Skeletal muscle tissue (tissue), 3 donors: ENCODE results near the gene MTCL3.

Experiments used
- H3K27ac ChIP-seq: one replicate; pipeline ENCODE4 v1.7.0; 2013; ENCODE audit warnings: mild to moderate bottlenecking, low read depth, low read length, inconsistent platforms
- H3K27me3 ChIP-seq, 3 donors: one replicate each; pipeline ENCODE4 v1.7.0; 2013; ENCODE audit warnings: low read length in 3 of 3; ENCODE audit not compliant: control insufficient read depth in 3 of 3, insufficient read depth in 3 of 3
- H3K36me3 ChIP-seq, 3 donors: one replicate each; pipeline ENCODE4 v1.7.0; 2013; ENCODE audit warnings: low read length in 3 of 3; ENCODE audit not compliant: control insufficient read depth in 3 of 3, insufficient read depth in 3 of 3
- H3K4me1 ChIP-seq, 3 donors: one replicate each; pipeline ENCODE4 v1.7.0; 2013; ENCODE audit warnings: low read length in 3 of 3, mild to moderate bottlenecking in 3 of 3; ENCODE audit not compliant: control insufficient read depth in 3 of 3, insufficient read depth in 3 of 3
- H3K4me3 ChIP-seq, 3 donors: one replicate each; pipeline ENCODE4 v1.7.0; 2013; ENCODE audit warnings: low read length in 3 of 3
- H3K9ac ChIP-seq, 3 donors: one replicate each; pipeline ENCODE4 v1.7.0; 2013; ENCODE audit warnings: low read length in 3 of 3, mild to moderate bottlenecking in 3 of 3, moderate library complexity in 2 of 3, low read depth in 1 of 3
- H3K9me3 ChIP-seq, 3 donors: one replicate each; pipeline ENCODE4 v1.7.0; 2013; ENCODE audit warnings: low read length in 3 of 3; ENCODE audit not compliant: control insufficient read depth in 3 of 3
- donor health status: Osteomylitis.

Gene MTCL3

GRCh38 chr6:127459231-127459641, 59.9 kb downstream of the MTCL3 start, which contains the start of gene KIAA0408:
TSS of gene KIAA0408 (minus strand) at chr6:127459389. CDS start at chr6:127453981, 5,408 bp downstream.
- peak within 1 kb of the TSS; percentile 94 for H3K27ac ChIP-seq
- no peaks in the 10 kb centered on the region for H3K36me3 ChIP-seq
- H3K4me3 ChIP-seq: peak within 1 kb of the TSS; percentile 70 to 94 (median 75)
- peaks cover 9 to 22% (median 15%) of the 10 kb centered on the region in 3 donors for H3K4me1 ChIP-seq
- H3K9me3 ChIP-seq: no peaks in the 10 kb centered on the region
- no peaks in the 10 kb centered on the region for H3K27me3 ChIP-seq
- H3K9ac ChIP-seq: peak within 1 kb of the TSS; percentile 74 to 95 (median 81)

DNA sequence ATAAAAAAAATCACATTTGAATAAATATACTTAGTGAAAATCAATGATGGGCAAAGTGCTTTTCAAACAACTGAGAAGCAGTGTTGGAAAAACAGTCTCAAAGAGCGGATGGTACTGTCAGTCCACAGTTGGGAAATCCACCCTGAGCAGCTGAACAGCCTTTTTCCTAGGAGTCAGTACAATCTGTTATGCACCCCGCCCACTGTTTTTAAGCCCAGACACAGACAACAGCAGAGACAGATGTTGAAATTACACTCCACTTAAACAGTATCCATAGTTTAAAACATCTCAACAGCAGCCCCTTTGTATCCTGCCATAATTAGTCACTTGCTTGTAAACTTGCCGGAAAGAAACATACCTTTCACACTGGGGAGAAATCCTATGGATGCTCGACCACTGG, 60.3 kb downstream of the MTCL3 start:
- Histone ChIP-seq H3K4me3 (peak overlapping the region; percentile 70 to 94 (median 75)), H3K9ac (peak overlapping the region; percentile 74 to 95 (median 81)), H3K4me1 (peaks cover 12 to 22% (median 13%) of the 10 kb centered on the region in 3 donors), H3K9me3 (no peaks in the 10 kb centered on the region), H3K36me3 (no peaks in the 10 kb centered on the region), H3K27ac (peak overlapping the region; percentile 94), H3K27me3 (no peaks in the 10 kb centered on the region)

DNA sequence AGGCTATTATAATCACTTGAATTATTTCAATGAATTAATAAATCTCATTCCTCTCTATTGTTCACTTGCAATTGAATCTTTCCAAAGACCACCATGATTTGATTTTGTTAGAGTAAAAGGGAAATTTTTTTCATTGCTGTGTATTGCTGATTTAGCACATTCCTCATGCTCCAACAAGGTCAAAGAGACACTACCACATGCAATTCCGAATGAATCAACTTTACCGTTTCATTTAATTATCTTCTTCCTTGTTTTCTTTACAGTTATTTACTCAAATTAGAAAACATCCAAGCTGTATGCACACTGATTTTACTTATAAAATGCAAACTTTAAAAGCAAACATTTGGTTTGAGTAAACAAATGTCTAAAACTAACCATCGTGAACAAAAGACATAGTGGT, 60.9 kb downstream of the MTCL3 start:
- Histone ChIP-seq H3K27me3 (no peaks in the 10 kb centered on the region), H3K4me3 (peak overlapping the region; percentile 70 to 94 (median 75)), H3K9me3 (no peaks in the 10 kb centered on the region), H3K9ac (peak overlapping the region; percentile 55 to 95 (median 81)), H3K27ac (peak overlapping the region; percentile 94), H3K4me1 (peaks cover 14 to 22% (median 14%) of the 10 kb centered on the region in 3 donors), H3K36me3 (no peaks in the 10 kb centered on the region)

- peaks cover 14 to 22% (median 14%) of the 10 kb centered on the region in 3 donors for H3K4me1 ChIP-seq
- H3K9ac ChIP-seq: peak overlapping the region; percentile 55 to 95 (median 81)
- peak overlapping the region; percentile 70 to 94 (median 75) for H3K4me3 ChIP-seq
- no peaks in the 10 kb centered on the region for H3K9me3 ChIP-seq
- no peaks in the 10 kb centered on the region for H3K36me3 ChIP-seq
- H3K27ac ChIP-seq: peak overlapping the region; percentile 94
- no peaks in the 10 kb centered on the region for H3K27me3 ChIP-seq
Measured at GRCh38 chr6:127457456-127458064, 61.6 kb downstream of the MTCL3 start.

GRCh38 chr6:127456465-127456864, 62.7 kb downstream of the MTCL3 start:
- peak overlapping the region; percentile 94 for H3K27ac ChIP-seq
- peak overlapping the region; percentile 24 to 94 (median 70) for H3K4me3 ChIP-seq
- peak overlapping the region; percentile 41 to 81 (median 63) for H3K9ac ChIP-seq
- H3K36me3 ChIP-seq: no peaks in the 10 kb centered on the region
- no peaks in the 10 kb centered on the region for H3K27me3 ChIP-seq
- H3K4me1 ChIP-seq: peaks cover 14 to 20% (median 14%) of the 10 kb centered on the region in 3 donors
- H3K9me3 ChIP-seq: no peaks in the 10 kb centered on the region

- peak overlapping the region in 1 of 3 donors; percentile 2 for H3K9ac ChIP-seq
- H3K27ac ChIP-seq: no peak overlapping the region
- H3K9me3 ChIP-seq: no peaks in the 10 kb centered on the region
- peaks cover 9 to 10% (median 10%) of the 10 kb centered on the region in 3 donors for H3K4me1 ChIP-seq
- H3K4me3 ChIP-seq: peak overlapping the region; percentile 7 to 31 (median 10)
- H3K27me3 ChIP-seq: no peaks in the 10 kb centered on the region
- H3K36me3 ChIP-seq: peaks cover 1 to 8% (median 3%) of the 10 kb centered on the region in 3 donors
Measured at GRCh38 chr6:127453845-127454619, 65.1 kb downstream of the MTCL3 start.

DNA sequence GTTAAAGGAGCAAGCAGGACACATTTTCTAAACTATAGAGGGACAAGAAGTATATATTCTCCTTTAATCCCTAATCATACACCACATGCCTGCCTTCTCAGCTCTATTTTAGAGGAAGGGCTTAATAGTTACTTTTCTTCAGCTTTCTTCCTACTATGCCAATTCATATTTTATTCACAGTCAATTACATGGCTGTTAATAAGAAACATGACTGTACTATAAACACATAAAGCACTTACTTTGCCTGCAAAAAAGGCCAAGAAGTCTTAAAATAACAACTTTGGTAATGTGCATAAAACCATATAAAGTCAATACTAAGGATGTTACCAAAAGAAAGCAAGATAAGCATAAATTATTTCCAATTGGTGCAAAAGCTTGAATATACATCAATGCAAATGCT, 66.3 kb downstream of the MTCL3 start:
- H3K36me3 ChIP-seq: peaks cover 3 to 13% (median 8%) of the 10 kb centered on the region in 3 donors
- H3K27ac ChIP-seq: no peak overlapping the region
- no peak overlapping the region for H3K9ac ChIP-seq
- H3K9me3 ChIP-seq: no peaks in the 10 kb centered on the region
- no peaks in the 10 kb centered on the region for H3K27me3 ChIP-seq
- H3K4me1 ChIP-seq: peaks cover 9 to 10% (median 9%) of the 10 kb centered on the region in 3 donors
- no peak overlapping the region for H3K4me3 ChIP-seq

DNA sequence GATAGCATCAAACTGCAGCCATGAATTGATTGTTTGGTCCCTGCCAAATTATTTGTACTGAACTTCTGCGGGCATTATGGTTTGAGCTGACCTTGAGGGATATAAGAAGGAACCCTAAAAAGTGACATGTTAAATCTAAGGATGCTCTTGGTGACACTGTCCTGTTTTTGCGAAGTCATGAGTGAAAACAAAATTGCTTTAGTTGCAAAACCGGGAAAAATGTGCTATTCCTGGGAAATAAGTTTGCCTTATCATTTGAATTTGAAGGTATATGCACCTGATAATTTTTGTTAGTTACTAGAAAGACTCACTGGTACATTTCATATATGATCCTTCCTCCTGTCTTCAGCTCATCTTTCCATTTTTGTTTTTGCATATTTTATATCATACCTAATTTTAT, 67.7 kb downstream of the MTCL3 start:
- H3K27me3 ChIP-seq: no peaks in the 10 kb centered on the region
- no peak overlapping the region for H3K9ac ChIP-seq
- H3K36me3 ChIP-seq: peaks cover 3 to 22% (median 21%) of the 10 kb centered on the region in 3 donors
- H3K4me1 ChIP-seq: peaks cover 3 to 9% (median 5%) of the 10 kb centered on the region in 3 donors
- H3K9me3 ChIP-seq: no peaks in the 10 kb centered on the region
- no peak overlapping the region for H3K27ac ChIP-seq
- H3K4me3 ChIP-seq: no peak overlapping the region

- Histone ChIP-seq H3K9me3 (no peaks in the 10 kb centered on the region), H3K9ac (no peak overlapping the region), H3K36me3 (peaks cover 8 to 30% (median 27%) of the 10 kb centered on the region in 3 donors), H3K27ac (no peak overlapping the region), H3K4me3 (no peak overlapping the region), H3K4me1 (no peaks in the 10 kb centered on the region), H3K27me3 (no peaks in the 10 kb centered on the region)
Measured at GRCh38 chr6:127447780-127448179, 71.4 kb downstream of the MTCL3 start.

- Histone ChIP-seq H3K27me3 (no peaks in the 10 kb centered on the region), H3K27ac (no peak overlapping the region), H3K9me3 (no peaks in the 10 kb centered on the region), H3K4me1 (no peaks in the 10 kb centered on the region), H3K4me3 (no peak overlapping the region), H3K36me3 (peaks cover 8 to 38% (median 32%) of the 10 kb centered on the region in 3 donors), H3K9ac (no peak overlapping the region)
Measured at GRCh38 chr6:127446356-127446755, 72.8 kb downstream of the MTCL3 start.
